H9 (cell line): Measurements from ENCODE around the gene MT1F. TPM values are rescaled to one million over a fixed set of nuclear protein-coding genes. Genes with fewer than 3 reads are reported as not detected.
"Not testable (repeated sequence)": the region's sequence is repeated elsewhere in the genome, so short reads cannot be mapped to it uniquely, and the experiment has no call there.

ENCODE experiments used
- DNase-seq: peaks from one replicate; pipeline ENCODE4 v3.0.0-alpha.2; 2017
- H2AFZ ChIP-seq: one replicate; pipeline ENCODE4 v1.6.1; 2013; ENCODE audit warnings: mild to moderate bottlenecking, low read length, control low read depth, moderate library complexity
- H2AK5ac ChIP-seq: 2 replicates; pipeline ENCODE4 v1.6.1; 2013; ENCODE audit warnings: low read length, control low read depth, mixed read lengths; ENCODE audit not compliant: insufficient read length
- H2BK120ac ChIP-seq: one replicate; pipeline ENCODE4 v1.6.1; 2013; ENCODE audit warnings: low read depth, mild to moderate bottlenecking, low read length, control low read depth, inconsistent platforms; ENCODE audit not compliant: poor library complexity, severe bottlenecking
- H2BK12ac ChIP-seq: 2 replicates; pipeline ENCODE4 v1.6.1; 2013; ENCODE audit warnings: low read length, control low read depth, mixed read lengths, low read depth; ENCODE audit not compliant: insufficient read length
- H2BK15ac ChIP-seq: 2 replicates; pipeline ENCODE4 v1.6.1; 2013; ENCODE audit warnings: low read depth, low read length, control low read depth
- H2BK20ac ChIP-seq: one replicate; pipeline ENCODE4 v1.6.1; 2013; ENCODE audit warnings: low read depth, mild to moderate bottlenecking, low read length, control low read depth, inconsistent platforms; ENCODE audit not compliant: poor library complexity, severe bottlenecking
- H2BK5ac ChIP-seq: 2 replicates; pipeline ENCODE4 v1.6.1; 2013; ENCODE audit warnings: low read length, control low read depth, mixed read lengths; ENCODE audit not compliant: insufficient read length
- H3K14ac ChIP-seq: 2 replicates; pipeline ENCODE4 v1.6.1; 2013; ENCODE audit warnings: low read length, control low read depth; ENCODE audit not compliant: insufficient read depth
- H3K18ac ChIP-seq: 2 replicates; pipeline ENCODE4 v1.6.1; 2013; ENCODE audit warnings: low read depth, mild to moderate bottlenecking, mixed read lengths, low read length, control low read depth; ENCODE audit not compliant: insufficient read length
- H3K23ac ChIP-seq: 2 replicates; pipeline ENCODE4 v1.6.1; 2013; ENCODE audit warnings: low read length, control low read depth, mixed read lengths, low read depth; ENCODE audit not compliant: insufficient read length
- H3K23me2 ChIP-seq: 2 replicates; pipeline ENCODE4 v1.6.1; 2013; ENCODE audit warnings: low read depth, mild to moderate bottlenecking, mixed read lengths, low read length, control low read depth; ENCODE audit not compliant: insufficient read length, poor library complexity, severe bottlenecking
- H3K27ac ChIP-seq: 2 replicates; pipeline ENCODE4 v1.5.1; 2013; ENCODE audit warnings: low read length, control low read depth, mixed read lengths, low read depth; ENCODE audit not compliant: insufficient read length
- H3K27me3 ChIP-seq: 2 replicates; pipeline ENCODE4 v1.6.1; 2013; ENCODE audit warnings: low read length, control low read depth, inconsistent platforms; ENCODE audit not compliant: insufficient read depth
- H3K4ac ChIP-seq: 2 replicates; pipeline ENCODE4 v1.6.1; 2013; ENCODE audit warnings: low read depth, mild to moderate bottlenecking, control low read depth, inconsistent platforms, low read length, moderate library complexity
- H3K4me1 ChIP-seq: 2 replicates; pipeline ENCODE4 v1.6.1; 2013; ENCODE audit warnings: low read length, control low read depth, inconsistent platforms; ENCODE audit not compliant: insufficient read depth
- H3K4me2 ChIP-seq: 2 replicates; pipeline ENCODE4 v1.6.1; 2013; ENCODE audit warnings: low read length, control low read depth, mixed read lengths; ENCODE audit not compliant: insufficient read length, insufficient read depth
- H3K56ac ChIP-seq: 2 replicates; pipeline ENCODE4 v1.6.1; 2013; ENCODE audit warnings: low read depth, mild to moderate bottlenecking, mixed read lengths, low read length, control low read depth; ENCODE audit not compliant: insufficient read length
- H3K79me1 ChIP-seq: 2 replicates; pipeline ENCODE4 v1.6.1; 2013; ENCODE audit warnings: low read depth, mild to moderate bottlenecking, moderate library complexity, low read length, control low read depth, inconsistent platforms; ENCODE audit not compliant: insufficient read depth, poor library complexity, severe bottlenecking
- H3K79me2 ChIP-seq: 2 replicates; pipeline ENCODE4 v1.6.1; 2013; ENCODE audit warnings: low read length, control low read depth, inconsistent platforms; ENCODE audit not compliant: insufficient read depth
- H3K9ac ChIP-seq: 2 replicates; pipeline ENCODE4 v1.6.1; 2013; ENCODE audit warnings: low read length, control low read depth, mixed read lengths; ENCODE audit not compliant: insufficient read length; ENCODE audit errors: extremely low read depth
- H3K9me3 ChIP-seq: one replicate; pipeline ENCODE4 v1.6.1; 2013; ENCODE audit warnings: low read depth, low read length, inconsistent platforms; ENCODE audit not compliant: control insufficient read depth
- H3T11ph ChIP-seq: one replicate; pipeline ENCODE4 v1.6.1; 2013; ENCODE audit warnings: mild to moderate bottlenecking, low read length, control low read depth, inconsistent platforms
- H4K20me1 ChIP-seq: one replicate; pipeline ENCODE4 v1.6.1; 2013; ENCODE audit not compliant: control insufficient read depth, insufficient read length, insufficient read depth
- H4K5ac ChIP-seq: 2 replicates; pipeline ENCODE4 v1.6.1; 2013; ENCODE audit warnings: low read depth, mild to moderate bottlenecking, mixed read lengths, low read length, control low read depth; ENCODE audit not compliant: insufficient read length
- H4K8ac ChIP-seq: replicated peaks from 2 replicates; pipeline ENCODE4 v1.6.1; 2013; ENCODE audit warnings: low read length, control low read depth, mixed read lengths, low read depth; ENCODE audit not compliant: insufficient read length
- H4K91ac ChIP-seq: 2 replicates; pipeline ENCODE4 v1.6.1; 2013; ENCODE audit warnings: low read depth, mild to moderate bottlenecking, moderate library complexity, mixed read lengths, low read length, control low read depth; ENCODE audit not compliant: insufficient read length
- H3K27ac Mint-ChIP-seq, 3 experiments: 2 replicates in 2 of 3; 3 replicates in 1 of 3; pipeline ENCODE4 v1.8.0; 2020 to 2021; ENCODE audit warnings: mixed read lengths in 3 of 3, mild to moderate bottlenecking in 1 of 3, moderate library complexity in 1 of 3
- H3K27me3 Mint-ChIP-seq: 2 replicates; pipeline ENCODE4 v1.8.0; 2021; ENCODE audit warnings: low read depth, mild to moderate bottlenecking, moderate library complexity, mixed read lengths
- H3K36me3 Mint-ChIP-seq, 3 experiments: 2 replicates in 2 of 3; 3 replicates in 1 of 3; pipeline ENCODE4 v1.8.0; 2020 to 2021; ENCODE audit warnings: low read depth in 3 of 3, mixed read lengths in 3 of 3; ENCODE audit not compliant: insufficient read depth in 1 of 3
- H3K4me1 Mint-ChIP-seq, 2 experiments: 2 replicates each; pipeline ENCODE4 v1.8.0; 2020; ENCODE audit warnings: mixed read lengths in 2 of 2
- H3K4me3 Mint-ChIP-seq, 2 experiments: 2 replicates in 1 of 2; 3 replicates in 1 of 2; pipeline ENCODE4 v1.8.0; 2020 to 2021; ENCODE audit warnings: mild to moderate bottlenecking in 2 of 2, mixed read lengths in 2 of 2, moderate library complexity in 1 of 2
- H3K9me3 Mint-ChIP-seq, 2 experiments: 2 replicates in 1 of 2; 3 replicates in 1 of 2; pipeline ENCODE4 v1.8.0; 2020; ENCODE audit warnings: mild to moderate bottlenecking in 2 of 2, mixed read lengths in 2 of 2, moderate library complexity in 1 of 2
- whole genome bisulfite sequencing: extraction: QIAGEN DNeasy Blood & Tissue Kit; methylation state at CpG from one replicate; pipeline ENCODE4 v1.1.7; 2013; ENCODE audit warnings: missing lambda C conversion rate, low lambda C conversion rate, mixed read lengths; ENCODE audit not compliant: insufficient read length; ENCODE audit errors: extremely low coverage; 5-methylcytosine and 5-hydroxymethylcytosine counted together
- total RNA-seq: library from RNA; stranded (reverse); gene quantifications from 2 replicates; pipeline ENCODE4 v1.2.1, GENCODE V29; 2021

Gene MT1F
- total RNA-seq, 1 experiment from 2014 or later: 26.1 TPM

DNA sequence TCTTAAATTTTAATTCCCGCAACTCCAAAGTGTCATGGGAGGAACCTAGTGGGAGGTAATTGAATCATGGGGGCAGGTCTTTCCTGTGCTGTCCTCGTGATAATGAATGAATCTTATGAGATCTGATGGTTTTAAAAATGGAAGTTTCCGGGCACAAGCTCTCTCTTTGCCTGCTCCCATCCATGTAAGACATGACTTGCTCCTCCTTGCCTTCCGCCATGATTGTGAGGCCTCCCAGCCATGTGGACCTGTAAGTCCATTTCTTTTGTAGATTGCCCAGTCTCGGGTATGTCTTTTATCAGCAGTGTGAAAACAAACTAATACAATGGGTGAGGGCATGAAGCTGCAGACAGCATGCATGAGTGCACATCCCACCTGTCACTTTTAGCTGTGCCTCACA, 34.6 kb upstream of the MT1F start:
- H3K27ac Mint-ChIP-seq, H3K27ac ChIP-seq: not testable (repeated sequence)
- WGBS: no CpG with 5 or more reads among the region's 5 CpGs

More for the DNA sequence above, 34.6 kb upstream of the MT1F start:
- not testable (repeated sequence) for H2AK5ac ChIP-seq, H3K9ac ChIP-seq, H4K91ac ChIP-seq, H3K18ac ChIP-seq, H3K4me2 ChIP-seq, H2BK12ac ChIP-seq, H3K79me2 ChIP-seq, H4K20me1 ChIP-seq, H2AFZ ChIP-seq, H3K23ac ChIP-seq, H4K8ac ChIP-seq, H3K23me2 ChIP-seq, H3K36me3 Mint-ChIP-seq, H2BK5ac ChIP-seq, H3K56ac ChIP-seq, H3K4ac ChIP-seq, H2BK120ac ChIP-seq, H3K14ac ChIP-seq, H3K4me1 ChIP-seq, H4K5ac ChIP-seq, H3K4me3 Mint-ChIP-seq, H2BK20ac ChIP-seq, DNase-seq, H3K9me3 ChIP-seq, H3T11ph ChIP-seq, H3K79me1 ChIP-seq, H2BK15ac ChIP-seq
- peaks cover 3 to 19% of the 10 kb centered on the region in 2 experiments; a peak in 3 of 5 replicates for H3K9me3 Mint-ChIP-seq
- H3K27me3 Mint-ChIP-seq: peaks cover 92% of the 10 kb centered on the region
- peaks cover 56% of the 10 kb centered on the region for H3K27me3 ChIP-seq
- peaks cover 54 to 67% of the 10 kb centered on the region in 2 experiments for H3K4me1 Mint-ChIP-seq
